HepG2 (cell line): Measurements from ENCODE around the gene FKBP14. TPM values are rescaled to one million over a fixed set of nuclear protein-coding genes. Genes with fewer than 3 reads are reported as not detected.

ENCODE experiments used
- CHCHD3 ChIP-seq: sonication (generic); formaldehyde crosslinking; IDR thresholded peaks from 2 replicates; pipeline ENCODE4 v1.8.0; 2022; ENCODE audit warnings: mild to moderate bottlenecking, missing genetic modification reagents, moderate library complexity
- FOXJ3 ChIP-seq: sonication (generic); formaldehyde crosslinking; IDR thresholded peaks from 2 replicates; pipeline ENCODE4 v1.4.0; 2020; ENCODE audit warnings: missing genetic modification reagents, mild to moderate bottlenecking, borderline replicate concordance
- FOXK2 ChIP-seq: fragments of 450-650 bp; IDR thresholded peaks from 2 replicates; pipeline ENCODE4 v1.6.1; 2016
- IRF2 ChIP-seq: IDR thresholded peaks from 2 replicates; pipeline ENCODE4 v1.6.1; 2018; ENCODE audit warnings: missing genetic modification reagents, missing compliant biosample characterization
- MBNL3 ChIP-seq: fragments of 250-450 bp; sonication (Bioruptor Pico); conservative IDR thresholded peaks from 2 replicates; pipeline ENCODE4 v1.8.0; 2022; ENCODE audit warnings: mild to moderate bottlenecking, inconsistent platforms
- MLLT10 ChIP-seq: sonication (generic); formaldehyde crosslinking; IDR thresholded peaks from 2 replicates; pipeline ENCODE4 v1.4.0; 2020; ENCODE audit warnings: missing genetic modification reagents
- NFYB ChIP-seq: sonication (generic); formaldehyde crosslinking; IDR thresholded peaks from 2 replicates; pipeline ENCODE4 v1.4.0; 2020; ENCODE audit warnings: missing genetic modification reagents
- RAD21 ChIP-seq: fragments of 450-650 bp; formaldehyde crosslinking; IDR thresholded peaks from 2 replicates; pipeline ENCODE4 v1.5.0; 2020; ENCODE audit warnings: mild to moderate bottlenecking
- SIN3B ChIP-seq: fragments of 150-350 bp; IDR thresholded peaks from 2 replicates; pipeline ENCODE4 v1.6.1; 2014; ENCODE audit warnings: low read length
- ZNF530 ChIP-seq: sonication (generic); formaldehyde crosslinking; IDR thresholded peaks from 2 replicates; pipeline ENCODE4 v1.5.0; 2020; ENCODE audit warnings: low read depth, mild to moderate bottlenecking, missing genetic modification reagents
- ZNF674 ChIP-seq: sonication (generic); formaldehyde crosslinking; IDR thresholded peaks from 2 replicates; pipeline ENCODE4 v1.5.0; 2020; ENCODE audit warnings: low read depth, mild to moderate bottlenecking, missing genetic modification reagents
- ZNF839 ChIP-seq: sonication (generic); formaldehyde crosslinking; IDR thresholded peaks from 2 replicates; pipeline ENCODE4 v1.4.0; 2020; ENCODE audit warnings: missing genetic modification reagents, mild to moderate bottlenecking, borderline replicate concordance
- polyA plus RNA-seq, 8 experiments: library from polyadenylated mRNA; depleted of rRNA in 3 of 8; stranded (reverse) in 7 of 8; unstranded in 1 of 8; fragments of >200 nt; fragmentation: Illumina TruSeq in 4 of 8; extraction: Trizol in 4 of 8; gene quantifications; 2 replicates each; pipeline versions ENCODE4 v1.2.1 to v1.2.3, GENCODE V29; 2011 to 2016; ENCODE audit warnings: low read depth in 4 of 8, missing spikeins in 1 of 8, mixed read lengths in 1 of 8; ENCODE audit not compliant: insufficient read depth in 1 of 8
- total RNA-seq, 5 experiments: library from RNA; depleted of rRNA; stranded (reverse); fragments of >200 nt; fragmentation: Illumina TruSeq; extraction: Trizol; gene quantifications; 2 replicates each; pipeline ENCODE4 v1.2.3, GENCODE V29; 2016; ENCODE audit warnings: low read depth in 1 of 5
- TF ChIP-seq, protein P1 (sequence below): sonication (generic); formaldehyde crosslinking; IDR thresholded peaks from 2 replicates; pipeline ENCODE4 v1.5.0; 2020; ENCODE audit warnings: missing genetic modification reagents
- TF ChIP-seq, protein P2 (sequence below): sonication (generic); formaldehyde crosslinking; IDR thresholded peaks from 2 replicates; pipeline ENCODE4 v1.5.1; 2020; ENCODE audit warnings: missing genetic modification reagents, mild to moderate bottlenecking, borderline replicate concordance
- TF ChIP-seq, protein P3 (sequence below): IDR thresholded peaks from 2 replicates; pipeline ENCODE4 v1.6.1; 2016; ENCODE audit warnings: mild to moderate bottlenecking, missing biosample characterization, missing genetic modification reagents
- TF ChIP-seq, protein P4 (sequence below): IDR thresholded peaks from 2 replicates; pipeline ENCODE4 v1.6.1; 2012; ENCODE audit warnings: inconsistent platforms
- TF ChIP-seq, protein P5 (sequence below): sonication (generic); formaldehyde crosslinking; IDR thresholded peaks from 2 replicates; pipeline ENCODE4 v1.5.0; 2020; ENCODE audit warnings: mild to moderate bottlenecking, missing genetic modification reagents, borderline replicate concordance
- TF ChIP-seq, protein P6 (sequence below), 2 experiments: sonication (generic) in 1 of 2; formaldehyde crosslinking in 1 of 2; IDR thresholded peaks; 2 replicates each; pipeline versions ENCODE4 v1.4.0 to v1.6.1; 2016 to 2020; ENCODE audit warnings: borderline replicate concordance in 1 of 2, low read depth in 1 of 2, mild to moderate bottlenecking in 1 of 2, missing genetic modification reagents in 1 of 2

Gene FKBP14
- total and polyA plus RNA-seq, 2 of the 13 experiments (the other 11 are each of a cell fraction or from before 2014, with no cell fraction given), result 20.0 to 32.3 TPM

DNA sequence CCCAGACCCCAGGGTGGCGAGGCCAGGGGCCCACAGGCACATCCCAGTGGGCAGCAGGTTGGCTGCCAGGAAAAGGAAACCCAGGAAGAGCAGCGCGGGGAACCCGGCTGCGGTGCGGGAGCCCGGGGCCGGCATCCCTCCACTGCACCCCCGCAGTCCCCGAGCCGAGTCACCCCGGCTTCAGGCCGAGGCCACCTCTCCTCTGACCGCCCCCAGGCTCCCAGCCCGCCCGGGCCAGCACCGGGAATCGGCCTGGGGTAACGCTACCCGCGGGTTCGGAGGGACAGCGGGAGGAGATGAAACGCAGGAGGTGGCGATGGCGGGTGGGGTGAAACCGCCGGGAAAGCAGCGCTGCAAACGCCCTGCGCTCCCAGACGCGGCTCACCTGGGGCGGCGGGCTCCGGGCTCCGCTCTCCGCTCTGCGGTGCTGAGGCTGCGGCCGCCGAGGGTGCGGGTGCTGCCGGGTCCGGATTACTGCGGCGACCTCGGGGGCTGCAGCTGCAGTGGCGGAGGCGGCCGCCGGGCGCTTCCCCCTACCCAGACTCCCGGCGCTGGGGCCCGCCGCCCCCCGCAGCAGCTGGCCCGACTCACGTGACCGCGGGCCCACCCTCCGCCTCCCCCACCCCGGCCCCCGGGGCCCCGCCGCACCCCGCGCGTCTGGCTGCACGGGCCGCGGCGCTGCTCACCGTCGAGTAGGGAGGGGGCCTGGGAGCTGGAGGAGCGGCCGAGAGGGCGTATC lies 37.1 kb downstream of the FKBP14 start, which contains the start of gene SCRN1 (continued):
- TF ChIP-seq, protein P1, sequence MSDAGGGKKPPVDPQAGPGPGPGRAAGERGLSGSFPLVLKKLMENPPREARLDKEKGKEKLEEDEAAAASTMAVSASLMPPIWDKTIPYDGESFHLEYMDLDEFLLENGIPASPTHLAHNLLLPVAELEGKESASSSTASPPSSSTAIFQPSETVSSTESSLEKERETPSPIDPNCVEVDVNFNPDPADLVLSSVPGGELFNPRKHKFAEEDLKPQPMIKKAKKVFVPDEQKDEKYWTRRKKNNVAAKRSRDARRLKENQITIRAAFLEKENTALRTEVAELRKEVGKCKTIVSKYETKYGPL (CRISPR knock-in tag), result no peak
- TF ChIP-seq FOXJ3 (CRISPR knock-in tag) (no peak), IRF2 (CRISPR knock-in tag) (no peak), CHCHD3 (CRISPR knock-in tag) (no peak), RAD21 (CRISPR knock-in tag) (peak; percentile 20; the same call in 1 of the 2 replicates), FOXK2 (no peak), ZNF674 (CRISPR knock-in tag) (no peak), ZNF839 (CRISPR knock-in tag) (no peak), SIN3B (no peak), ZNF530 (CRISPR knock-in tag) (no peak), NFYB (no peak), MLLT10 (CRISPR knock-in tag) (no peak), MBNL3 (CRISPR knock-in tag) (no peak)
- TF ChIP-seq, protein P2, sequence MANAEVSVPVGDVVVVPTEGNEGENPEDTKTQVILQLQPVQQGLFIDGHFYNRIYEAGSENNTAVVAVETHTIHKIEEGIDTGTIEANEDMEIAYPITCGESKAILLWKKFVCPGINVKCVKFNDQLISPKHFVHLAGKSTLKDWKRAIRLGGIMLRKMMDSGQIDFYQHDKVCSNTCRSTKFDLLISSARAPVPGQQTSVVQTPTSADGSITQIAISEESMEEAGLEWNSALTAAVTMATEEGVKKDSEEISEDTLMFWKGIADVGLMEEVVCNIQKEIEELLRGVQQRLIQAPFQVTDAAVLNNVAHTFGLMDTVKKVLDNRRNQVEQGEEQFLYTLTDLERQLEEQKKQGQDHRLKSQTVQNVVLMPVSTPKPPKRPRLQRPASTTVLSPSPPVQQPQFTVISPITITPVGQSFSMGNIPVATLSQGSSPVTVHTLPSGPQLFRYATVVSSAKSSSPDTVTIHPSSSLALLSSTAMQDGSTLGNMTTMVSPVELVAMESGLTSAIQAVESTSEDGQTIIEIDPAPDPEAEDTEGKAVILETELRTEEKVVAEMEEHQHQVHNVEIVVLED (CRISPR knock-in tag), result no peak
- TF ChIP-seq, protein P3, sequence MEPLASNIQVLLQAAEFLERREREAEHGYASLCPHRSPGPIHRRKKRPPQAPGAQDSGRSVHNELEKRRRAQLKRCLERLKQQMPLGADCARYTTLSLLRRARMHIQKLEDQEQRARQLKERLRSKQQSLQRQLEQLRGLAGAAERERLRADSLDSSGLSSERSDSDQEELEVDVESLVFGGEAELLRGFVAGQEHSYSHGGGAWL (CRISPR knock-in tag), result no peak
- TF ChIP-seq, protein P4, sequence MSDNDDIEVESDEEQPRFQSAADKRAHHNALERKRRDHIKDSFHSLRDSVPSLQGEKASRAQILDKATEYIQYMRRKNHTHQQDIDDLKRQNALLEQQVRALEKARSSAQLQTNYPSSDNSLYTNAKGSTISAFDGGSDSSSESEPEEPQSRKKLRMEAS, result peak; percentile 11; the same call in 1 of the 2 replicates
- TF ChIP-seq, protein P5, sequence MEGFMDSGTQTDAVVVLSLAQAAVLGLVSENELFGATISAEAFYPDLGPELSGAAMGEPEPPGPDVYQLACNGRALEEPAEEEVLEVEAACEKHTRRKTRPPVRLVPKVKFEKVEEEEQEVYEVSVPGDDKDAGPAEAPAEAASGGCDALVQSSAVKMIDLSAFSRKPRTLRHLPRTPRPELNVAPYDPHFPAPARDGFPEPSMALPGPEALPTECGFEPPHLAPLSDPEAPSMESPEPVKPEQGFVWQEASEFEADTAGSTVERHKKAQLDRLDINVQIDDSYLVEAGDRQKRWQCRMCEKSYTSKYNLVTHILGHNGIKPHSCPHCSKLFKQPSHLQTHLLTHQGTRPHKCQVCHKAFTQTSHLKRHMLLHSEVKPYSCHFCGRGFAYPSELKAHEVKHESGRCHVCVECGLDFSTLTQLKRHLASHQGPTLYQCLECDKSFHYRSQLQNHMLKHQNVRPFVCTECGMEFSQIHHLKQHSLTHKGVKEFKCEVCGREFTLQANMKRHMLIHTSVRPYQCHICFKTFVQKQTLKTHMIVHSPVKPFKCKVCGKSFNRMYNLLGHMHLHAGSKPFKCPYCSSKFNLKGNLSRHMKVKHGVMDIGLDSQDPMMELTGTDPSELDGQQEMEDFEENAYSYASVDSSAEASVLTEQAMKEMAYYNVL (CRISPR knock-in tag), result peak; percentile 64; the same call in 1 of the 2 replicates
- TF ChIP-seq, protein P6, sequence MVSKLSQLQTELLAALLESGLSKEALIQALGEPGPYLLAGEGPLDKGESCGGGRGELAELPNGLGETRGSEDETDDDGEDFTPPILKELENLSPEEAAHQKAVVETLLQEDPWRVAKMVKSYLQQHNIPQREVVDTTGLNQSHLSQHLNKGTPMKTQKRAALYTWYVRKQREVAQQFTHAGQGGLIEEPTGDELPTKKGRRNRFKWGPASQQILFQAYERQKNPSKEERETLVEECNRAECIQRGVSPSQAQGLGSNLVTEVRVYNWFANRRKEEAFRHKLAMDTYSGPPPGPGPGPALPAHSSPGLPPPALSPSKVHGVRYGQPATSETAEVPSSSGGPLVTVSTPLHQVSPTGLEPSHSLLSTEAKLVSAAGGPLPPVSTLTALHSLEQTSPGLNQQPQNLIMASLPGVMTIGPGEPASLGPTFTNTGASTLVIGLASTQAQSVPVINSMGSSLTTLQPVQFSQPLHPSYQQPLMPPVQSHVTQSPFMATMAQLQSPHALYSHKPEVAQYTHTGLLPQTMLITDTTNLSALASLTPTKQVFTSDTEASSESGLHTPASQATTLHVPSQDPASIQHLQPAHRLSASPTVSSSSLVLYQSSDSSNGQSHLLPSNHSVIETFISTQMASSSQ (IDR thresholded peaks at IDR 0.05; ENCODE audit: low read depth), result no peak
- TF ChIP-seq, protein P6 (CRISPR knock-in tag; IDR thresholded peaks at IDR 0.05; ENCODE audit: borderline replicate concordance), result no peak
